Measurements from ENCODE around the gene GOLGA6L26. TPM values are rescaled to one million over a fixed set of nuclear protein-coding genes. Genes with fewer than 3 reads are reported as not detected.

The GOLGA6L26 gene, protein sequence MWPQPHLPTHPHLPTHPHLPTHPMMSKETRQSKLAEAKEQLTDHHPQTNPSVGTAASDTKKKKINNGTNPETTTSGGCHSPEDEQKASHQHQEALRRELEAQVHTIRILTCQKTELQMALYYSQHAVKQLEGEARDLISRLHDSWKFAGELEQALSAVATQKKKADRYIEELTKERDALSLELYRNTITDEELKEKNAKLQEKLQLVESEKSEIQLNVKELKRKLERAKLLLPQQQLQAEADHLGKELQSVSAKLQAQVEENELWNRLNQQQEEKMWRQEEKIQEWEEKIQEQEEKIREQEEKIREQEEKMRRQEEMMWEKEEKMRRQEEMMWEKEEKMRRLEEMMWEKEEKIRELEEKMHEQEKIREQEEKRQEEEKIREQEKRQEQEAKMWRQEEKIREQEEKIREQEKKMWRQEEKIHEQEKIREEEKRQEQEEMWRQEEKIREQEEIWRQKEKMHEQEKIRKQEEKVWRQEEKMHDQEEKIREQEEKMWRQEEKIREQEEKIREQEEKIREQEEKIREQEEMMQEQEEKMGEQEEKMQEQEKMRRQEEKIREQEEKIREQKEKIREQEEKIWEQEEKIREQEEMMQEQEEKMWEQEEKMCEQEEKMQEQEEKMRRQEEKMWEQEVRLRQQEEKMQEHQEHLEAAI
- not detected in 2 replicates for total RNA-seq

DNA sequence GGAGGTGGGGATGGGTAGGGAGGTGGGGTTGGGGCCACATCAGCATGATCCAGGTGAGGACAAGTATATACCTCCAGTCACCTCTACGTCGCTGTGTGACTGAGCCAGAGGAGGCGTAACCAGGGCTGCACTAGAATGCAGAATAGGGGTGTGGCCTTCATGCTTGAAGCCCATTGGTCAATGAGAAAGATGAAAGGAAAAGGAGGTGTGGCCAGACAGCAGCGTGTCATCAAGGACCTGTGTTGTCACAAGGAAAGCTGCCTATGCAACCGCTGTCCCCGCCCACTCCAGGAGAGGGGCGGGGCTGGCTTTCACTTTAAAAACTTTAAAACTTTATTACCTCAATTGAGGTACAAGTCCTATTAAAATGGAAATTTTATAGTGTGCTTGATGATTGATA, at the start of gene GOLGA6L26:
Gene GOLGA6L26, minus strand, starts transcription at position 101 of the 400 bp plus-strand sequence. Its CDS starts 61 bp downstream, at position 40.

DNA sequence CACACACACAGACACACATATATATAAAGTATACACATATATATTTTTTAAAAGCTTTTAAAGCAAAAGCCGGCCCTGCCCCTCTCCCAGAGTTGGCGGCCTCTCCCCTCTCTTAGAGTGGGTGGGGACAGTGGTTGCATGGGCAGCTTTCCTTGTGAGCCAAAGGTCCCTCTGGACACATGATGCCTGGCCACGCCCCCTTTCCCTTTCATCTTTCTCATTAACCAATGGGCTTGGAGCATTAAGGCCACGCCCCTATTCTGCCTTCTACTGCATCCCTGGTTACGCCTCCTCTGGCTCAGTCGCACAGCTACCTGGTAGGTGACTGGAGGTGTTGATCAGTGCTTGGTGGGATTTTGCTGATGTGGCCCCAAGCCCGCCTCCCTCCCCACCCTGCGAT, 20.5 kb upstream of the GOLGA6L26 start, which contains the start of gene GOLGA8S:
Gene GOLGA8S, plus strand, starts transcription at position 301 of the 400 bp plus-strand sequence. Its CDS starts 62 bp downstream, at position 363.

Other genes starting within 250 kb of the GOLGA6L26 start
- not detected in 2 replicates for gene GOLGA6L1, start 197.4 kb downstream of the GOLGA6L26 start, total RNA-seq
- under 0.01 and 0.09 TPM in 2 replicates for gene GOLGA8S, start 20.6 kb upstream of the GOLGA6L26 start, total RNA-seq
- not detected in 2 replicates for gene GOLGA6L2, start 113.0 kb upstream of the GOLGA6L26 start, total RNA-seq
- 0.09 and 0.32 TPM in 2 replicates for gene MKRN3, start 231.5 kb upstream of the GOLGA6L26 start, total RNA-seq

All from bronchial smooth muscle cell (primary cell).